ENCODE measurements around the gene PGA3. TPM values are rescaled to one million over a fixed set of nuclear protein-coding genes. Genes with fewer than 3 reads are reported as not detected.

PGA3 gene
- total and polyA plus RNA-seq, 2 of the 8 experiments (the other 6 are each of a cell fraction or from before 2014, with no cell fraction given): not detected

DNA sequence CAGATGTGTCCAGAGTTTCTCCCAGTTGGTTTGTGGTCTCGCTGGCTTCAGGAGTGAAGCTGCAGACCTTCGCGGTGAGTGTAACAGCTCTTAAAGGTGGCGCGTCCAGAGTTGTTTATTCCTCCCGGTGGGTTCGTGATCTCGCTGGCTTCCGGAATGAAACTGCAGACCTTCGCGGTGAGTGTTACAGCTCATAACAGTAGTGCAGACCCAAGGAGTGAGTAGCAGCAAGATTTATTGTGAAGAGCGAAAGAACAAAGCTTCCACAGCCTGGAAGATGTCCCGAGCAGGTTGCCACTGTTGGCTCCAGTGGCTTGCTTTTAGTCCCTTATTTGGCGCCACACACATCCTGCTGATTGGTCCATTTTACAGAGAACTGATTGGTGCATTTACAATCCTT lies 1.8 kb upstream of the PGA3 start:
- H3K27ac ChIP-seq (ENCODE audit: low read depth, low read length): no peak overlapping the region
- no peak overlapping the region for H4K91ac ChIP-seq (replicated peaks; ENCODE audit: insufficient read length, low read length)
- DNase-seq (ENCODE audit: low read depth in 1 of 2, low spot score in 2 of 2) (no peak), FAIRE-seq (no peak)
- H2BK5ac ChIP-seq (ENCODE audit: low read depth, low read length): no peak overlapping the region
- H3K27me3 ChIP-seq (replicated peaks in 1 of 4; ENCODE audit: control insufficient read depth in 3 of 4, extremely low read depth in 1 of 4, insufficient read depth in 3 of 4, low read length in 3 of 4): no peaks in the 10 kb centered on the region
- H2BK15ac ChIP-seq (ENCODE audit: low read length): no peak overlapping the region
- 0 out of 4 replicates have a peak, but pooled peaks cover 0 to 3% of the 10 kb centered on the region in 2 experiments for H3K9me3 ChIP-seq (ENCODE audit: insufficient read depth in 2 of 2, low read depth in 1 of 2, low read length in 1 of 2)
- no peaks in the 10 kb centered on the region for H3K79me1 ChIP-seq (ENCODE audit: low read depth, low read length)
- no peaks in the 10 kb centered on the region for H3K79me2 ChIP-seq (ENCODE audit: control insufficient read depth in 1 of 2, insufficient read depth in 2 of 2, low read length in 2 of 2)
- no peak overlapping the region for H2BK120ac ChIP-seq (replicated peaks; ENCODE audit: low read depth, low read length)
- no peak overlapping the region for H2AK5ac ChIP-seq (ENCODE audit: low read depth, low read length)
- H3K23ac ChIP-seq (ENCODE audit: insufficient read length): no peak overlapping the region
- H3K9ac ChIP-seq (replicated peaks in 1 of 4; ENCODE audit: extremely low read depth in 1 of 4, low read depth in 3 of 4, low read length in 3 of 4): no peak overlapping the region
- H3K4me3 ChIP-seq (ENCODE audit: extremely low read depth in 1 of 4, insufficient read depth in 2 of 4, low read depth in 3 of 4, low read length in 4 of 4): no peak overlapping the region
- no peak overlapping the region for H3K4me2 ChIP-seq (ENCODE audit: insufficient read depth in 1 of 2, low read depth in 2 of 2, low read length in 2 of 2)
- H3K23me2 ChIP-seq (ENCODE audit: low read depth, low read length): no peaks in the 10 kb centered on the region
- no peak overlapping the region for H3K56ac ChIP-seq (replicated peaks; ENCODE audit: insufficient read length, low read depth, low read length)
- no peak overlapping the region for H3K4ac ChIP-seq (replicated peaks; ENCODE audit: insufficient read length, low read depth, low read length)
- H4K5ac ChIP-seq (ENCODE audit: insufficient read length, low read depth, low read length): no peak overlapping the region
- no peak overlapping the region for H4K8ac ChIP-seq (ENCODE audit: extremely low read depth, insufficient read depth, low read length)
- no peaks in the 10 kb centered on the region for H3K36me3 ChIP-seq (ENCODE audit: control insufficient read depth in 2 of 4, insufficient read depth in 4 of 4, low read length in 3 of 4)
- H2AFZ ChIP-seq (ENCODE audit: low read length): no peak overlapping the region
- H3K18ac ChIP-seq (ENCODE audit: extremely low read depth, low read length): no peak overlapping the region
- H3K4me1 ChIP-seq (replicated peaks in 1 of 4; ENCODE audit: control insufficient read depth in 3 of 4, insufficient read depth in 4 of 4, low read length in 3 of 4): no peaks in the 10 kb centered on the region
- POLR2A ChIA-PET (ENCODE audit: partially characterized antibody): no interaction called here
- no peak overlapping the region for H2BK20ac ChIP-seq (ENCODE audit: low read length)
- no peak overlapping the region for H2BK12ac ChIP-seq (ENCODE audit: low read depth, low read length)
- H3K14ac ChIP-seq (ENCODE audit: insufficient read length): no peak overlapping the region
- WGBS, 2 experiments (ENCODE audit: extremely low coverage in 1 of 2, insufficient coverage in 1 of 2, insufficient read length in 1 of 2, insufficient replicate concordance in 2 of 2, low coverage in 1 of 2, low lambda C conversion rate in 2 of 2, missing lambda C conversion rate in 1 of 2): 92% methylated on average over 12 of the region's 14 CpGs; no CpG with 5 or more reads in 1 of the 2 experiments
- no peaks in the 10 kb centered on the region for H4K20me1 ChIP-seq (replicated peaks in 1 of 2; ENCODE audit: control insufficient read depth in 1 of 2, insufficient read depth in 2 of 2, low read length in 2 of 2)
- CTCF ChIA-PET (ENCODE audit: partially characterized antibody): interaction anchor here (0.6 to 1.7 kb wide), 4 partner anchors 14 to 229 kb away, joined by 3 to 5 read pairs (median 3); no protein-coding TSS in a partner anchor
- TF ChIP-seq CTBP2 (IDR thresholded peaks at IDR 0.05; ENCODE audit: borderline replicate concordance, insufficient read depth, insufficient read length, low read length): no peak
- TF ChIP-seq, protein P1, sequence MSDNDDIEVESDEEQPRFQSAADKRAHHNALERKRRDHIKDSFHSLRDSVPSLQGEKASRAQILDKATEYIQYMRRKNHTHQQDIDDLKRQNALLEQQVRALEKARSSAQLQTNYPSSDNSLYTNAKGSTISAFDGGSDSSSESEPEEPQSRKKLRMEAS (IDR thresholded peaks at IDR 0.05): no peak
- TF ChIP-seq CEBPB (IDR thresholded peaks at IDR 0.05; ENCODE audit: low read depth, low read length): no peak
- TF ChIP-seq TAF1 (IDR thresholded peaks at IDR 0.05; ENCODE audit: low read depth, low read length): no peak
- TF ChIP-seq SUZ12 (IDR thresholded peaks at IDR 0.05; ENCODE audit: low read length): no peak

All from H1 (cell line).